ENCODE results near the gene ANKEF1. TPM values are rescaled to one million over a fixed set of nuclear protein-coding genes. Genes with fewer than 3 reads are reported as not detected.

ANKEF1 gene
- total RNA-seq, 3 donors from 2014 or later = 3.6 to 13.1 (median 7.3) TPM

DNA sequence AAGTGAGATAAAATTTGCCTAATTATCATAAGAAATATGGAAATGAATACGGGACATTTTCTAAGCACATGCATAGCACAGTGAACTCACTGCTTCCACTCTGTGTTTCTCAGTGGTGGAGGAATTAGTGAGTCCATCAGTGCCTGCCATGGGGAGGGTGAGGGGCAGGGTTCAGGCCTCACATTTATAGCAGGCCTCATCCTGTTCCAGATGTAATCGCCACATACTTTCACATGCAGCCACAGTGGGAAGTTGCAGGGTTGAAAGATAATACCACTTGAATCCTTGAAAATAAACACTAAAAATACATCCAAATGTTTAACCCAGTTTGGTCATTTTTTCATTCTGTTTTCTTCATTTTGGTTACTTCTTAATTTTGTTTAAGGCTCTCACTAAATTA is 29.9 kb upstream of the ANKEF1 start:
- DNase-seq (ENCODE audit: low spot score in 2 of 2) = no peak
- TF ChIP-seq, protein P1, sequence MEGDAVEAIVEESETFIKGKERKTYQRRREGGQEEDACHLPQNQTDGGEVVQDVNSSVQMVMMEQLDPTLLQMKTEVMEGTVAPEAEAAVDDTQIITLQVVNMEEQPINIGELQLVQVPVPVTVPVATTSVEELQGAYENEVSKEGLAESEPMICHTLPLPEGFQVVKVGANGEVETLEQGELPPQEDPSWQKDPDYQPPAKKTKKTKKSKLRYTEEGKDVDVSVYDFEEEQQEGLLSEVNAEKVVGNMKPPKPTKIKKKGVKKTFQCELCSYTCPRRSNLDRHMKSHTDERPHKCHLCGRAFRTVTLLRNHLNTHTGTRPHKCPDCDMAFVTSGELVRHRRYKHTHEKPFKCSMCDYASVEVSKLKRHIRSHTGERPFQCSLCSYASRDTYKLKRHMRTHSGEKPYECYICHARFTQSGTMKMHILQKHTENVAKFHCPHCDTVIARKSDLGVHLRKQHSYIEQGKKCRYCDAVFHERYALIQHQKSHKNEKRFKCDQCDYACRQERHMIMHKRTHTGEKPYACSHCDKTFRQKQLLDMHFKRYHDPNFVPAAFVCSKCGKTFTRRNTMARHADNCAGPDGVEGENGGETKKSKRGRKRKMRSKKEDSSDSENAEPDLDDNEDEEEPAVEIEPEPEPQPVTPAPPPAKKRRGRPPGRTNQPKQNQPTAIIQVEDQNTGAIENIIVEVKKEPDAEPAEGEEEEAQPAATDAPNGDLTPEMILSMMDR (IDR thresholded peaks at IDR 0.05) = no peak
- TF ChIP-seq POLR2AphosphoS5 (IDR thresholded peaks at IDR 0.05) (no peak), POLR2A (IDR thresholded peaks at IDR 0.05) (no peak)
- Histone ChIP-seq H3K4me3 (no peak overlapping the region), H3K27me3 (no peaks in the 10 kb centered on the region), H3K4me1 (no peaks in the 10 kb centered on the region), H3K9me3 (no peaks in the 10 kb centered on the region), H3K27ac (no peak overlapping the region), H3K36me3 (no peaks in the 10 kb centered on the region)
- intact Hi-C loops (cut with DNase I; ENCODE audit: low total_unique reads) = no loop called here

GRCh38 chr20:10005885-10006284 is 28.9 kb upstream of the ANKEF1 start:
- no peak for DNase-seq (ENCODE audit: low spot score in 2 of 2)
- no peak overlapping the region for H3K4me3 ChIP-seq
- H3K9me3 ChIP-seq = no peaks in the 10 kb centered on the region
- H3K4me1 ChIP-seq = no peaks in the 10 kb centered on the region
- no peaks in the 10 kb centered on the region for H3K27me3 ChIP-seq
- no peak for TF ChIP-seq POLR2A (IDR thresholded peaks at IDR 0.05)
- TF ChIP-seq, protein P1 (IDR thresholded peaks at IDR 0.05) = no peak
- no peak for TF ChIP-seq POLR2AphosphoS5 (IDR thresholded peaks at IDR 0.05)
- intact Hi-C loops (cut with DNase I; ENCODE audit: low total_unique reads) = no loop called here
- no peaks in the 10 kb centered on the region for H3K36me3 ChIP-seq
- H3K27ac ChIP-seq = no peak overlapping the region

DNA sequence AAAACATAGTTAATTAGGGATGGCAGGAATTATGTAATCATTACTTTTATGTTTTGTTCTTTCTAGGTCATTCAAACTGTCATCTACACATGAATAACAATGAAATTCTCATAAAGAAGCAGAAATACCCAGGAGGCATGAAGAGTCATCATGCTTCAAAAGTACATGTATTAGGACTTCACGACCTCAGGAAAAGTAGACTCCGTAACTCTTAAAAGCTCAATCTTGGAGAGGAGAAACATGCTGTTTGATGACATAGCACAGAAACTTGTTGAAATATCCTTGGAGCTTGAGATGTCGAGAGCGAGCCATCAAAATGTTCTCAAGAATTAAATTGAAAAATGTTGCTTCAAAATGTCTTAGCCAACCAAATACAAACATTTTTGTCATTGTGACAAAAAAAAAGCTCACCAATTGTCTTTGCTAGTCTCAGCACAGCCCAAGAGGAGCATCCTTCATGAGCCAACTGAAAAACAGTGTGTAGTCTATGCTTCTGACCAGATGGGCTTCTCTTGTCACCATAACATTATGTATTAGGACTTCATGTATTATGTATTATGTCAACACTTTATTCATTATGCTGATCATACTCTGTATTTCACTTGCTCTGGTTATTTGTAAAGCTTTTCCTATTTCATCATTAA is 28.2 kb upstream of the ANKEF1 start:
- H3K27me3 ChIP-seq = no peaks in the 10 kb centered on the region
- H3K36me3 ChIP-seq = no peaks in the 10 kb centered on the region
- intact Hi-C loops (cut with DNase I; ENCODE audit: low total_unique reads) = no loop called here
- TF ChIP-seq POLR2A (IDR thresholded peaks at IDR 0.05) (no peak), POLR2AphosphoS5 (IDR thresholded peaks at IDR 0.05) (peak in 1 of 3 donors; percentile 68)
- no peak overlapping the region for H3K4me3 ChIP-seq
- no peaks in the 10 kb centered on the region for H3K9me3 ChIP-seq
- H3K27ac ChIP-seq = no peak overlapping the region
- DNase-seq (ENCODE audit: low spot score in 2 of 2) = no peak
- H3K4me1 ChIP-seq = no peaks in the 10 kb centered on the region

- no peak for TF ChIP-seq POLR2AphosphoS5 (IDR thresholded peaks at IDR 0.05)
- Histone ChIP-seq H3K4me3 (no peak overlapping the region), H3K27ac (no peak overlapping the region), H3K9me3 (no peaks in the 10 kb centered on the region), H3K36me3 (no peaks in the 10 kb centered on the region), H3K27me3 (no peaks in the 10 kb centered on the region), H3K4me1 (no peaks in the 10 kb centered on the region)
- intact Hi-C loops (cut with DNase I; ENCODE audit: low total_unique reads) = no loop called here
- no peak for DNase-seq (ENCODE audit: low spot score in 2 of 2)
Observed at GRCh38 chr20:10007158-10007557, 27.6 kb upstream of the ANKEF1 start.

GRCh38 chr20:10007747-10008146 is 27.0 kb upstream of the ANKEF1 start:
- TF ChIP-seq POLR2A (IDR thresholded peaks at IDR 0.05) (no peak), POLR2AphosphoS5 (IDR thresholded peaks at IDR 0.05) (no peak)
- TF ChIP-seq, protein P1 (IDR thresholded peaks at IDR 0.05) = no peak
- H3K27ac ChIP-seq = no peak overlapping the region
- DNase-seq (ENCODE audit: low spot score in 2 of 2) = no peak
- H3K4me3 ChIP-seq = no peak overlapping the region
- no peaks in the 10 kb centered on the region for H3K9me3 ChIP-seq
- intact Hi-C loops (cut with DNase I; ENCODE audit: low total_unique reads) = no loop called here
- no peaks in the 10 kb centered on the region for H3K4me1 ChIP-seq
- no peaks in the 10 kb centered on the region for H3K36me3 ChIP-seq
- H3K27me3 ChIP-seq = no peaks in the 10 kb centered on the region

DNA sequence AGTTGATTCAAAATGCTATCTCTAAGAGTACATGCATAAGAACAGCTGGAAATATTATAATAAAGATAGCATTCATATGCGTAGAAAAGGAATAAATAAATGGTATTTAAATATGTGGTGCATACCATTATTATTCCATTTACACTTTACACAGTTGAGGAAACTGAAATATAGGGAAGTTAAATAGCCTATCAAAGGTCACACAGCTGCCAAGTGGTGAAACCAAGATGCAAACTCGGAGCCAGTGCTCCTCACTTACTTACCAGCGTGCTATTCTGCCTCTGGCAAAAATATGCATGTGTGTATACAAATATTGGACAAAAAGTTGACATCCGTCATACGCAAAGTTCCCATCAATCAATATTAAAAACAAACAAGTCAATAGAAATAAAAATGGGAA is 22.3 kb upstream of the ANKEF1 start:
- intact Hi-C loops (cut with DNase I; ENCODE audit: low total_unique reads) = no loop called here

More for the DNA sequence above, 22.3 kb upstream of the ANKEF1 start:
- Histone ChIP-seq H3K27me3 (no peaks in the 10 kb centered on the region), H3K36me3 (no peaks in the 10 kb centered on the region), H3K4me3 (no peak overlapping the region), H3K27ac (no peak overlapping the region), H3K4me1 (no peaks in the 10 kb centered on the region), H3K9me3 (no peaks in the 10 kb centered on the region)
- no peak for DNase-seq (ENCODE audit: low spot score in 2 of 2)
- TF ChIP-seq POLR2AphosphoS5 (IDR thresholded peaks at IDR 0.05) (no peak), POLR2A (IDR thresholded peaks at IDR 0.05) (no peak)
- TF ChIP-seq, protein P1 (IDR thresholded peaks at IDR 0.05) = no peak
